ENCODE data around the gene DMRT2. TPM values are rescaled to one million over a fixed set of nuclear protein-coding genes. Genes with fewer than 3 reads are reported as not detected.

DMRT2 gene
- total and polyA plus RNA-seq, 2 of the 8 experiments (the other 6 are each of a cell fraction or from before 2014, with no cell fraction given), result 0.29 to 0.93 TPM

- TF ChIP-seq CHD7 (IDR thresholded peaks at IDR 0.05; ENCODE audit: insufficient replicate concordance, low read length), result no peak
Measured at GRCh38 chr9:1083325-1083913, 33.3 kb downstream of the DMRT2 start (continued).

All from H1 (cell line).